8988T (cell line): ENCODE measurements around the gene WHRN.

ENCODE experiments used
- DNase-seq: peaks from one replicate; pipeline ENCODE4 v3.0.0; 2011

Gene WHRN

GRCh38 chr9:114446036-114446435, 59.2 kb downstream of the WHRN start:
- no peak for DNase-seq

- DNase-seq, result no peak
These were observed 59.7 kb downstream of the WHRN start for GRCh38 chr9:114445616-114446015.

- no peak for DNase-seq
These were observed 63.3 kb downstream of the WHRN start for GRCh38 chr9:114442022-114442421.

- DNase-seq, result no peak
These were observed 67.8 kb downstream of the WHRN start for GRCh38 chr9:114437401-114437893.

- peak; percentile 55 for DNase-seq
These were observed 70.4 kb downstream of the WHRN start for GRCh38 chr9:114434878-114435311.

- no peak for DNase-seq
These were observed 71.5 kb downstream of the WHRN start for GRCh38 chr9:114433720-114434255.

- DNase-seq, result no peak
These were observed 72.2 kb downstream of the WHRN start for GRCh38 chr9:114433086-114433485.

GRCh38 chr9:114432323-114433067, 72.8 kb downstream of the WHRN start:
- DNase-seq, result no peak

GRCh38 chr9:114431770-114432169, 73.5 kb downstream of the WHRN start:
- no peak for DNase-seq

- no peak for DNase-seq
These were observed 74.3 kb downstream of the WHRN start for GRCh38 chr9:114431003-114431402.

GRCh38 chr9:114430457-114430856, 74.8 kb downstream of the WHRN start:
- DNase-seq, result no peak

GRCh38 chr9:114429488-114429887, 75.8 kb downstream of the WHRN start:
- no peak for DNase-seq

- no peak for DNase-seq
These were observed 76.8 kb downstream of the WHRN start for GRCh38 chr9:114428466-114428865.

GRCh38 chr9:114427644-114428043, 77.6 kb downstream of the WHRN start:
- no peak for DNase-seq

GRCh38 chr9:114426046-114426948, 79.0 kb downstream of the WHRN start:
- DNase-seq, result no peak

- DNase-seq, result no peak
These were observed 80.1 kb downstream of the WHRN start for GRCh38 chr9:114425126-114425525.

GRCh38 chr9:114424126-114424525, 81.1 kb downstream of the WHRN start:
- no peak for DNase-seq

GRCh38 chr9:114423181-114423580, 82.1 kb downstream of the WHRN start:
- no peak for DNase-seq

GRCh38 chr9:114421147-114421546, 84.1 kb downstream of the WHRN start:
- no peak for DNase-seq

GRCh38 chr9:114419796-114420195, 85.5 kb downstream of the WHRN start:
- DNase-seq, result no peak

- no peak for DNase-seq
These were observed 87.2 kb downstream of the WHRN start for GRCh38 chr9:114418053-114418452.

- no peak for DNase-seq
These were observed 87.8 kb downstream of the WHRN start for GRCh38 chr9:114417511-114417910.

- no peak for DNase-seq
These were observed 88.4 kb downstream of the WHRN start for GRCh38 chr9:114416906-114417305.

- DNase-seq, result no peak
These were observed 89.0 kb downstream of the WHRN start for GRCh38 chr9:114416290-114416689.
